GM18511 (cell line): Measurements from ENCODE around the gene CSF3R.
"Not testable (repeated sequence)": the region's sequence is repeated elsewhere in the genome, so short reads cannot be mapped to it uniquely, and the experiment has no call there.

Experiments used
- ATAC-seq: cut with Tn5 transposase; IDR thresholded peaks from one replicate; pipeline ENCODE4 v1.9.1; 2021; ENCODE audit warnings: mild to moderate bottlenecking, moderate library complexity; ENCODE audit not compliant: unreplicated experiment

CSF3R gene

GRCh38 chr1:36513676-36514473 is 31.2 kb upstream of the CSF3R start:
- ATAC-seq, result no peak

GRCh38 chr1:36512842-36513241 is 30.1 kb upstream of the CSF3R start:
- no peak for ATAC-seq

- ATAC-seq, result no peak
Observed at GRCh38 chr1:36511804-36512798, 29.4 kb upstream of the CSF3R start.

GRCh38 chr1:36511220-36511619 is 28.5 kb upstream of the CSF3R start:
- not testable (repeated sequence) for ATAC-seq

GRCh38 chr1:36510418-36510817 is 27.7 kb upstream of the CSF3R start:
- ATAC-seq, result no peak

- ATAC-seq, result no peak
Observed at GRCh38 chr1:36508257-36508656, 25.5 kb upstream of the CSF3R start.

- no peak for ATAC-seq
Observed at GRCh38 chr1:36506276-36506920, 23.7 kb upstream of the CSF3R start.

- ATAC-seq, result no peak
Observed at GRCh38 chr1:36503733-36504132, 21.0 kb upstream of the CSF3R start.

- no peak for ATAC-seq
Observed at GRCh38 chr1:36503159-36503558, 20.4 kb upstream of the CSF3R start.

GRCh38 chr1:36502616-36503015 is 19.9 kb upstream of the CSF3R start:
- no peak for ATAC-seq

- not testable (repeated sequence) for ATAC-seq
Observed at GRCh38 chr1:36501911-36502310, 19.2 kb upstream of the CSF3R start.

GRCh38 chr1:36497207-36497606 is 14.5 kb upstream of the CSF3R start:
- no peak for ATAC-seq

- ATAC-seq, result no peak
Observed at GRCh38 chr1:36494971-36495370, 12.3 kb upstream of the CSF3R start.

GRCh38 chr1:36493524-36493923 is 10.8 kb upstream of the CSF3R start:
- ATAC-seq, result no peak

- no peak for ATAC-seq
Observed at GRCh38 chr1:36492491-36492890, 9.8 kb upstream of the CSF3R start.

- ATAC-seq, result not testable (repeated sequence)
Observed at GRCh38 chr1:36489258-36490051, 6.7 kb upstream of the CSF3R start.

GRCh38 chr1:36487906-36488305 is 5.2 kb upstream of the CSF3R start:
- no peak for ATAC-seq

- not testable (repeated sequence) for ATAC-seq
Observed at GRCh38 chr1:36487336-36487725, 4.6 kb upstream of the CSF3R start.

GRCh38 chr1:36486439-36487335 is 4.0 kb upstream of the CSF3R start:
- no peak for ATAC-seq

GRCh38 chr1:36486093-36486438 is 3.4 kb upstream of the CSF3R start:
- no peak for ATAC-seq
